ENCODE measurements around the gene LACTB.
A peak's percentile ranks its signal among the peaks of the same experiment; 100 is the strongest.

Gene LACTB

GRCh38 chr15:63172851-63173451, 51.3 kb downstream of the LACTB start:
- DNase-seq (ENCODE audit: low spot score): no peak

- DNase-seq (ENCODE audit: low spot score): no peak
Observed at GRCh38 chr15:63176302-63176701, 54.6 kb downstream of the LACTB start.

- DNase-seq (ENCODE audit: low spot score): no peak
Observed at GRCh38 chr15:63178034-63178433, 56.4 kb downstream of the LACTB start.

GRCh38 chr15:63180746-63181145, 59.1 kb downstream of the LACTB start:
- no peak for DNase-seq (ENCODE audit: low spot score)

- no peak for DNase-seq (ENCODE audit: low spot score)
Observed at GRCh38 chr15:63181648-63182047, 60.0 kb downstream of the LACTB start.

GRCh38 chr15:63185206-63185605, 63.5 kb downstream of the LACTB start:
- no peak for DNase-seq (ENCODE audit: low spot score)

GRCh38 chr15:63186065-63186464, 64.4 kb downstream of the LACTB start:
- DNase-seq (ENCODE audit: low spot score): peak; percentile 57

GRCh38 chr15:63187589-63188226, 66.0 kb downstream of the LACTB start:
- no peak for DNase-seq (ENCODE audit: low spot score)

- no peak for DNase-seq (ENCODE audit: low spot score)
Observed at GRCh38 chr15:63188247-63188925, 66.7 kb downstream of the LACTB start.

GRCh38 chr15:63188926-63189871, 67.5 kb downstream of the LACTB start, which contains the start of gene RAB8B:
Gene RAB8B (plus strand): TSS chr15:63189606. CDS start chr15:63189625, 19 bp downstream.
- peak; percentile 90 for DNase-seq (ENCODE audit: low spot score)

GRCh38 chr15:63189941-63190768, 68.5 kb downstream of the LACTB start:
- DNase-seq (ENCODE audit: low spot score): no peak

GRCh38 chr15:63190769-63191649, 69.3 kb downstream of the LACTB start:
- no peak for DNase-seq (ENCODE audit: low spot score)

Measured in hepatic stellate cell (primary cell).